Subcutaneous abdominal adipose tissue (tissue), 5 donors: ENCODE measurements around the gene CDH6.
A peak's percentile ranks its signal among the peaks of the same experiment; 100 is the strongest.

Experiments used
- H3K27ac ChIP-seq: one replicate; pipeline ENCODE4 v1.7.0; 2013; ENCODE audit warnings: low read depth, mild to moderate bottlenecking, inconsistent platforms, low read length, moderate library complexity
- H3K27me3 ChIP-seq, 5 donors: one replicate each; pipeline ENCODE4 v1.7.0; 2013; ENCODE audit warnings: low read length in 5 of 5, inconsistent platforms in 1 of 5; ENCODE audit not compliant: control insufficient read depth in 5 of 5, insufficient read depth in 4 of 5
- H3K36me3 ChIP-seq, 5 donors: one replicate each; pipeline ENCODE4 v1.7.0; 2013; ENCODE audit warnings: low read length in 5 of 5; ENCODE audit not compliant: control insufficient read depth in 5 of 5, insufficient read depth in 5 of 5
- H3K4me1 ChIP-seq, 5 donors: one replicate each; pipeline ENCODE4 v1.7.0; 2013; ENCODE audit warnings: low read length in 5 of 5, mild to moderate bottlenecking in 3 of 5, moderate library complexity in 1 of 5; ENCODE audit not compliant: control insufficient read depth in 5 of 5, insufficient read depth in 5 of 5
- H3K4me3 ChIP-seq, 5 donors: one replicate each; pipeline ENCODE4 v1.7.0; 2013; ENCODE audit warnings: low read length in 5 of 5, low read depth in 1 of 5
- H3K9ac ChIP-seq, 5 donors: one replicate each; pipeline ENCODE4 v1.7.0; 2013; ENCODE audit warnings: low read length in 5 of 5, mild to moderate bottlenecking in 4 of 5, moderate library complexity in 3 of 5
- H3K9me3 ChIP-seq, 5 donors: one replicate each; pipeline ENCODE4 v1.7.0; 2013; ENCODE audit warnings: low read length in 5 of 5; ENCODE audit not compliant: control insufficient read depth in 5 of 5
- donor health status: healthy.
- donor health status: healthy.
- donor health status: healthy.
- donor health status: healthy.
- donor health status: healthy.

The CDH6 gene

DNA sequence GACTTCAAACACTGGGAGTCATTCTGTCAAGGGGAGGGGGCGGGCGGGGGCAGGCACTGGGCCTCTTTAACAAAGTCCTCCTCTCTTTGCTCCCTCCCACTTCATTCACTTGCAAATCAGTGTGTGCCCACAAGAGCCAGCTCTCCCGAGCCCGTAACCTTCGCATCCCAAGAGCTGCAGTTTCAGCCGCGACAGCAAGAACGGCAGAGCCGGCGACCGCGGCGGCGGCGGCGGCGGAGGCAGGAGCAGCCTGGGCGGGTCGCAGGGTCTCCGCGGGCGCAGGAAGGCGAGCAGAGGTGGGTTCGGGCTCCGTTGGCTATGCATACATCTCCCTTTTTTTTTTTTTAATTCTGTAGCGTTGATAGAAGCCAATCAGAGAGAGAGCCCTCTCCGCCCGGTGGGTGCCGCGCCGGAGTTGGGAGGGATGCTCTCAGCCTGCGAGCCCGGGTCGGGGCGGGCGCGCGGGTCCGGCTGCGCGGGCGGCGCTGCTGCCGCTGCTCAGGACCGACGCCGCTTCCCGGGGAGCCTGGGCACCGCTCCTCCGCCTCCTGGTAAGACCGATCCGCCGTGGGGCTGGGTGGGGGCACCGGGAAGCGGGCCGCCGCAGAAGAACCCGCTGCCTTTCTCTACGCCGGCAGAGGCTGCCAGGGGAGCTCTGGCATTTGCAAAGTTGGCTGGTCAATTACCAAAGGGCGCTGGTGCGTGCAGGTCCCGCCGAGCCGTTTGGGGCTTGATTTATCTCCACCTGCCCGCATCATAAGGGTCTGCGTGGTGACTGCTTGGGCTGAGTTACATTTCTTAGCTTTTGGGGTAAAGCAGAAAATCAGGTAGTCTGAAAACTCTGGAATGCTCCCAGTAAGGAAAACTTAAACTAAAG lies at the start of gene CDH6:
TSS of gene CDH6 (plus strand) at position 96 of the 877 bp plus-strand sequence. CDS start 73,788 bp downstream, outside the sequence.
- peaks cover 7 to 21% (median 13%) of the 10 kb centered on the region in 5 donors for H3K27me3 ChIP-seq
- H3K27ac ChIP-seq, result no peak within 1 kb of the TSS
- H3K9me3 ChIP-seq, result no peaks in the 10 kb centered on the region
- H3K36me3 ChIP-seq, result no peaks in the 10 kb centered on the region
- peak within 1 kb of the TSS; percentile 54 to 74 (median 64) for H3K4me3 ChIP-seq
- H3K9ac ChIP-seq, result peak within 1 kb of the TSS in 2 of 5 donors; percentile 14 to 22
- peaks cover 3 to 18% (median 13%) of the 10 kb centered on the region in 5 donors for H3K4me1 ChIP-seq

DNA sequence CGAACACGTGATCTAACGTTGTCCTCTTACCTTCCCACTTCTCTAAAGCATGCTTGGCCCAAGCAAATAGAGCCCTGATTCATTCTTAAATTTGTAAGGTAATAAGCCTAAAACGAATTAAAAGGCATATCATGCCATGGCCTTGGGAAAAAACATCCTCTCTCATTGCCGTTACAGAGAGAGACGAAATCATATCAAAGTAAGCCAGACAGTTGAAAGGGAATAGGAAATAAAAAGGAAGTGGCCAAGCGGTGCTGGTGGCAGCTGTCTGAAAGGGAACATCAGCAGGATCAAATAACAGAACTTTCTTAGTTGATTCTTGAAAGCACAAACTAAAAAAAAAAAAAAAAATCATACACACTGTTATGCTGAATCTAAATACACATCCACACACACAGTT lies 49.1 kb upstream of the CDH6 start:
- H3K4me1 ChIP-seq, result peaks cover 0 to 23% (median 3%) of the 10 kb centered on the region in 5 donors
- H3K27me3 ChIP-seq, result no peaks in the 10 kb centered on the region
- no peak overlapping the region for H3K4me3 ChIP-seq
- H3K36me3 ChIP-seq, result no peaks in the 10 kb centered on the region
- H3K9me3 ChIP-seq, result no peaks in the 10 kb centered on the region
- no peak overlapping the region for H3K27ac ChIP-seq
- H3K9ac ChIP-seq, result no peak overlapping the region

DNA sequence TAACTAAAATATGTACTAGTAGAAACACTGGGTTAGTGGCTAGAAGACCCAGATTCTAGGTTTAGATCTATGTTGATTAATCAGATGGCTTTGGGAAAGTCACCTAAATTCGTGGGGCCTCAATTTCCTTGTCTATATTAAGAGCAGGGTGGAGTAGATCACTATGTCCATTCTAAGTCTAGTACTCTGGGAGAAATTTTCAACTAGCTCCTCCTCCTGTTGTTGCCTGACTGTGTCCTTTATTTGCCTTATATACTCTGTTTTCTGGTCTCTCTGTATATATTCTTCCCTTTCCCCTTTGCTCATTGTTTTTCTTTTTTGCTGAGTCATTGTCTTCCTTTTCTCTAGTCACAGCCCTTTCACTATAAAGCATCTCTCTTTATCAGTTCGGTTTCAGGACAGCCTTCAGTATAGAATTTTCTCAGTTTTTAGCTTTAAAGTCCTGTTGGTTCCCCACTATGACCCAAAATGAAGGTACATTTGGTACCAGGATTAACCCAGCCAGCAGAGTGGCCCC lies 44.5 kb upstream of the CDH6 start:
- no peaks in the 10 kb centered on the region for H3K9me3 ChIP-seq
- H3K4me1 ChIP-seq, result peaks cover 0 to 36% (median 8%) of the 10 kb centered on the region in 5 donors
- H3K27ac ChIP-seq, result peak overlapping the region; percentile 48
- no peak overlapping the region for H3K9ac ChIP-seq
- no peaks in the 10 kb centered on the region for H3K27me3 ChIP-seq
- H3K36me3 ChIP-seq, result no peaks in the 10 kb centered on the region
- no peak overlapping the region for H3K4me3 ChIP-seq

DNA sequence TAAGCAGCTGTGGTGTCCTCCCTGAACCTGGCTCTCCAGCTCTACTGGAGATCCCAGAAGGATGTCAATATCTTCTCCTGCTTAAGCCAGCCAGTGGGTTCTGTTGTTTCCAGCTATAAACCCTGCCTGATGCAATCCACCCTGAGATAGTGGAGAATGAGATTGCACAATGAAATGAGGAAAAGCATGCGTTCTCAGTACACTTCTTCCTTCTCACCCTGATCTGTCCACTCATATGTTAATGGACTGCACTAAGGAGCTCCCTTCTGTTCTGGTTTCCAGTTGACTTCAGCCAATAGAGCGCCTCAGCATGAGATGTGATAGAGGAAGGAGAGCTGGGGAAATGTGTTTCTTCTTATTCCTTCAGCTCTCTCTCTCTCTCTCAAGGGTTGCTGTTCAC lies 40.0 kb upstream of the CDH6 start:
- no peaks in the 10 kb centered on the region for H3K36me3 ChIP-seq
- no peak overlapping the region for H3K27ac ChIP-seq
- H3K4me1 ChIP-seq, result peaks cover 0 to 30% (median 8%) of the 10 kb centered on the region in 5 donors
- no peak overlapping the region for H3K4me3 ChIP-seq
- H3K27me3 ChIP-seq, result no peaks in the 10 kb centered on the region
- H3K9me3 ChIP-seq, result no peaks in the 10 kb centered on the region
- no peak overlapping the region for H3K9ac ChIP-seq

GRCh38 chr5:31156631-31157160 lies 36.8 kb upstream of the CDH6 start:
- Histone ChIP-seq H3K27ac (no peak overlapping the region), H3K36me3 (no peaks in the 10 kb centered on the region), H3K4me3 (no peak overlapping the region), H3K9ac (no peak overlapping the region), H3K4me1 (peaks cover 0 to 9% (median 8%) of the 10 kb centered on the region in 5 donors), H3K9me3 (no peaks in the 10 kb centered on the region), H3K27me3 (no peaks in the 10 kb centered on the region)

- peaks cover 0 to 9% (median 8%) of the 10 kb centered on the region in 5 donors for H3K4me1 ChIP-seq
- H3K36me3 ChIP-seq, result no peaks in the 10 kb centered on the region
- H3K27ac ChIP-seq, result no peak overlapping the region
- no peak overlapping the region for H3K9ac ChIP-seq
- H3K9me3 ChIP-seq, result no peaks in the 10 kb centered on the region
- H3K4me3 ChIP-seq, result no peak overlapping the region
- no peaks in the 10 kb centered on the region for H3K27me3 ChIP-seq
These were observed 35.8 kb upstream of the CDH6 start for GRCh38 chr5:31157720-31158119.

DNA sequence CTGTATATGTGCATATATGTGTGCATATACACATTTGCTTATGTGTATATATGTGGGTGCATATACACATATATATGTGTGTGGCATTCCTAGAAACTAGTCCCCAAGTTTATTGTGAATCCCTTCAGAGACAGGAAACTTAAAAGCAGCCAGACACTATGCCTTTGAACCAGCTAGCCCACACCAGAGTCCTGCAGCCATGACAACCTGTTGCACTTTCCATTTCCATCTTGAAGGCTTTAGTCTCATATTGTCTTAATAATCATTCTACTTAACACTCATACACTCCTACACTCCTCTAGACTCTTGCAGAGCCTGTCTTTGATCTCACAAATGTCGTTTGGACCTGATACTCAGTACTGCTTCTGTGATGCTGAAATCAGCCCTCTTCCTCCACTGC lies 34.8 kb upstream of the CDH6 start:
- H3K4me3 ChIP-seq, result no peak overlapping the region
- no peaks in the 10 kb centered on the region for H3K27me3 ChIP-seq
- no peaks in the 10 kb centered on the region for H3K36me3 ChIP-seq
- H3K4me1 ChIP-seq, result peaks cover 0 to 2% (median under 1%) of the 10 kb centered on the region in 5 donors
- H3K27ac ChIP-seq, result no peak overlapping the region
- H3K9ac ChIP-seq, result no peak overlapping the region
- H3K9me3 ChIP-seq, result no peaks in the 10 kb centered on the region

DNA sequence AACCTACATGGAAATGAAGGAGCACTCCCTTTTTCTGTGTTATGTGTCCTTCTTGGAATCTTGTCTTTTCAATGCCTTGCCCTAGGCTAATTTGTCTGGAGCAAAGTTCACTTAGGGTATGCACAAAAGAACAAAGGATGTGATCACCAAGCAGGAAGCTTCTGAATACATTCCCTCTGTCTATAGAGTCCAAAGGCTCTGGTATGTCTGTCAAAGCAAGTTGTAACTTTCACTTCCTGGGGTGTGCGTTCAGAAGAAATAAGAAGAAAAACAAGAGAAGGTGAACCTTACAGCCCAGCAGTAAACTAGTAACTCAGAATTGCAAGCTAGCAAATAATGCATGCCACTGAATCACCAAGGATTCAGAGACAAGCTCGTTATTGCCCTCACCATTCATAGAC lies 31.7 kb upstream of the CDH6 start:
- H3K27ac ChIP-seq, result no peak overlapping the region
- H3K27me3 ChIP-seq, result no peaks in the 10 kb centered on the region
- H3K4me1 ChIP-seq, result no peaks in the 10 kb centered on the region
- no peaks in the 10 kb centered on the region for H3K9me3 ChIP-seq
- H3K36me3 ChIP-seq, result no peaks in the 10 kb centered on the region
- no peak overlapping the region for H3K9ac ChIP-seq
- H3K4me3 ChIP-seq, result no peak overlapping the region

DNA sequence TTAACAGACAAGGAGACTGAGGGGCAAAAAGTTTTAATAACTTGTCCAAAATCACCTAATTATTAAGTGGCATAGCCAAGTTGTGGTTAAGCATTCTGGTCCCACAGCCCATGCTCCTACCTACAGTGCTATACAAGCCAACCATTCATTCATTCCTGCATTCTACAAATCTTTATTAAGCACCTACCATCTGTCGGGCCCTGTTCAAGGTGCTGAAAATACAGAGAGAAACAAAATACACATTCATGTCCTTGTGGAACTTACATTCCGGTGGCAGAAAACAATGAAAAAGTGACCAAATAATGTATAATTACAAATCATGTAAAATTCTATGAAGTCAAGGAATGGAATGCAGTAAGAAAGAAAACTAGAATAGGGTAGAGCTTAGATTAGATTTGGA lies 27.8 kb upstream of the CDH6 start:
- no peak overlapping the region for H3K9ac ChIP-seq
- no peak overlapping the region for H3K27ac ChIP-seq
- no peaks in the 10 kb centered on the region for H3K36me3 ChIP-seq
- no peak overlapping the region for H3K4me3 ChIP-seq
- no peaks in the 10 kb centered on the region for H3K9me3 ChIP-seq
- H3K27me3 ChIP-seq, result no peaks in the 10 kb centered on the region
- H3K4me1 ChIP-seq, result no peaks in the 10 kb centered on the region

- no peak overlapping the region for H3K4me3 ChIP-seq
- H3K4me1 ChIP-seq, result no peaks in the 10 kb centered on the region
- no peak overlapping the region for H3K27ac ChIP-seq
- H3K9ac ChIP-seq, result no peak overlapping the region
- no peaks in the 10 kb centered on the region for H3K36me3 ChIP-seq
- H3K27me3 ChIP-seq, result no peaks in the 10 kb centered on the region
- H3K9me3 ChIP-seq, result no peaks in the 10 kb centered on the region
These were observed 24.1 kb upstream of the CDH6 start for GRCh38 chr5:31169379-31169778.
